Right atrium auricular region (tissue), 2 donors: ENCODE measurements around the gene LRRC28. TPM values are rescaled to one million over a fixed set of nuclear protein-coding genes. Genes with fewer than 3 reads are reported as not detected.

Experiments
- DNase-seq: peaks from one replicate; pipeline ENCODE4 v3.0.0-alpha.2; 2019; ENCODE audit warnings: low spot score
- H3K27ac ChIP-seq, 2 donors: fragments of 200-600 bp; sonication (generic); 1 replicate in 1 of 2; 2 replicates in 1 of 2; pipeline ENCODE4 v1.5.1; 2016 to 2019
- H3K27me3 ChIP-seq, 2 donors: fragments of 200-600 bp; sonication (generic); one replicate each; pipeline versions ENCODE4 v1.5.1 to v1.6.0; 2017 to 2019
- H3K36me3 ChIP-seq: fragments of 200-600 bp; sonication (generic); one replicate; pipeline ENCODE4 v1.5.1; 2016
- H3K4me1 ChIP-seq, 2 donors: fragments of 200-600 bp; sonication (generic); one replicate each; pipeline versions ENCODE4 v1.5.1 to v1.6.0; 2017 to 2019
- H3K4me3 ChIP-seq, 2 donors: fragments of 200-600 bp; sonication (generic); 1 replicate in 1 of 2; 2 replicates in 1 of 2; pipeline ENCODE4 v1.5.1; 2017 to 2019; ENCODE audit warnings: mild to moderate bottlenecking in 1 of 2, moderate library complexity in 1 of 2
- H3K9me3 ChIP-seq, 2 donors: fragments of 200-600 bp; sonication (generic); one replicate each; pipeline ENCODE4 v1.5.1; 2019
- CTCF ChIP-seq, 2 donors: fragments of 200-600 bp; sonication (generic); IDR thresholded peaks; one replicate each; pipeline ENCODE4 v1.5.1; 2019; ENCODE audit warnings: antibody characterized with exemption in 2 of 2
- total RNA-seq, 2 donors: library from RNA; depleted of rRNA; stranded (reverse); fragments of >200 nt; gene quantifications; one replicate each; pipeline ENCODE4 v1.1.0, GENCODE V29; 2016

Gene LRRC28
- total RNA-seq, 2 donors from 2014 or later = 29.8 to 34.5 TPM

- H3K36me3 ChIP-seq = no peaks in the 10 kb centered on the region
- no peak for TF ChIP-seq CTCF (IDR thresholded peaks at IDR 0.05)
- H3K27me3 ChIP-seq = no peaks in the 10 kb centered on the region
- peak overlapping the region; percentile 10 to 30 for H3K27ac ChIP-seq
- H3K4me1 ChIP-seq = peaks cover 0 to 25% of the 10 kb centered on the region in 2 donors
- peak; percentile 50 for DNase-seq
- H3K9me3 ChIP-seq = no peaks in the 10 kb centered on the region
- H3K4me3 ChIP-seq = no peak overlapping the region
These were observed 158.3 kb downstream of the LRRC28 start for GRCh38 chr15:99409560-99409959.

DNA sequence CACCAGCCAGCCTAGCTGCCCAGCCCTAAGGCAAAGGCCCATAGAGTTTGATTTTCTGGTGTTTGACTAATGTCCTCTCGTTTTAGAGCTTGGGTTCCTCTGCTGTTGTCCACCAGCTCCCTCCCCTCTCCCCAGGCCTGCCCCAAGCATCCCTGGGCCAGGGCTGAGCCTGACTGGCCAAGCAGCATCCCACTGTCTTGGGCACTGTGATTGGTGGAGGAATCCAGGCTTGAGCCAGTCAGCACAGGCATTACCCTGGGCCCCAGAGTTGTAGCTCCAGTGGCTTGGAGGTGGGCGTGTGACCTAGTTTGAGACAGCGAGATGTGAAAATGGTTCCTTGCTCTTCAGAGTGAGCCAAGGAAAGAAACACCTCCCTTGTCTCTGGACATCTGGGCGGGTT is 159.2 kb downstream of the LRRC28 start:
- DNase-seq = no peak
- no peak for TF ChIP-seq CTCF (IDR thresholded peaks at IDR 0.05)
- peaks cover 0 to 25% of the 10 kb centered on the region in 2 donors for H3K4me1 ChIP-seq
- H3K36me3 ChIP-seq = no peaks in the 10 kb centered on the region
- no peaks in the 10 kb centered on the region for H3K9me3 ChIP-seq
- no peaks in the 10 kb centered on the region for H3K27me3 ChIP-seq
- H3K4me3 ChIP-seq = no peak overlapping the region
- no peak overlapping the region for H3K27ac ChIP-seq

DNA sequence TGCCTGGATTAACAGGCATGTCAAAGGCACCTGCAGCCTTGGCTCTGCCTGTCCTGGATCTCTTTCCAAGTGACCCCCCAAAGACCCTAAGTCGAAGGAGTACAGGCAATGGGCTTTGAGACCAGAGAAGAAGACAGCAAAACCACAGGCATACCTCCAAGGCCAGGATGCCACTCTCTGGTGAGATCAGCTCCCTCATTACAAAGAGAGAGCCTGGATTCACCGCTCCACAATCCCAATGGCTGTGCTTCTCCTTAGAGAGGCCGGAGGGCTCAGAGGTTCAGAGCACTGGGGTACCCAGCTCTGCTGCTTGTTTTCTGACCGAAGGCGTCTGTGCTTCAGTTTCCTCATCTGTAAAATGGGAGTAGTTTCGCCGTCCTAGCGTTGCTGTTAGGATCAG is 160.0 kb downstream of the LRRC28 start:
- Histone ChIP-seq H3K4me3 (no peak overlapping the region), H3K36me3 (no peaks in the 10 kb centered on the region), H3K4me1 (peaks cover 0 to 28% of the 10 kb centered on the region in 2 donors), H3K9me3 (no peaks in the 10 kb centered on the region), H3K27ac (no peak overlapping the region), H3K27me3 (no peaks in the 10 kb centered on the region)
- TF ChIP-seq CTCF (IDR thresholded peaks at IDR 0.05) = no peak
- peak; percentile 52 for DNase-seq

- no peak for TF ChIP-seq CTCF (IDR thresholded peaks at IDR 0.05)
- no peak overlapping the region for H3K4me3 ChIP-seq
- DNase-seq = peak; percentile 48
These were observed 160.8 kb downstream of the LRRC28 start for GRCh38 chr15:99412082-99412481.

GRCh38 chr15:99412626-99413025 is 161.3 kb downstream of the LRRC28 start:
- no peak for TF ChIP-seq CTCF (IDR thresholded peaks at IDR 0.05)

More at GRCh38 chr15:99412082-99412481, 160.8 kb downstream of the LRRC28 start:
- H3K36me3 ChIP-seq = no peaks in the 10 kb centered on the region
- no peak overlapping the region for H3K27ac ChIP-seq
- no peaks in the 10 kb centered on the region for H3K9me3 ChIP-seq
- peaks cover 0 to 29% of the 10 kb centered on the region in 2 donors for H3K4me1 ChIP-seq
- H3K27me3 ChIP-seq = no peaks in the 10 kb centered on the region

More at GRCh38 chr15:99412626-99413025, 161.3 kb downstream of the LRRC28 start:
- Histone ChIP-seq H3K9me3 (no peaks in the 10 kb centered on the region), H3K27me3 (no peaks in the 10 kb centered on the region), H3K4me1 (peaks cover 0 to 27% of the 10 kb centered on the region in 2 donors), H3K4me3 (no peak overlapping the region), H3K36me3 (no peaks in the 10 kb centered on the region), H3K27ac (no peak overlapping the region)
- DNase-seq = no peak
